Stimulated activated CD8-positive, alpha-beta memory T cell treated with anti-CD3 and anti-CD28 coated beads, Interleukin-4, amount 100 ng/mL, for 4 hours (primary cell): ENCODE data around the gene AGBL1.
"Not testable (repeated sequence)": the region's sequence is repeated elsewhere in the genome, so short reads cannot be mapped to it uniquely, and the experiment has no call there.

Experiments used
- DNase-seq, 2 donors: peaks; one replicate each; pipeline ENCODE4 v3.0.0-alpha.2; 2020; ENCODE audit warnings: low read depth in 2 of 2, low spot score in 1 of 2

AGBL1 gene

DNA sequence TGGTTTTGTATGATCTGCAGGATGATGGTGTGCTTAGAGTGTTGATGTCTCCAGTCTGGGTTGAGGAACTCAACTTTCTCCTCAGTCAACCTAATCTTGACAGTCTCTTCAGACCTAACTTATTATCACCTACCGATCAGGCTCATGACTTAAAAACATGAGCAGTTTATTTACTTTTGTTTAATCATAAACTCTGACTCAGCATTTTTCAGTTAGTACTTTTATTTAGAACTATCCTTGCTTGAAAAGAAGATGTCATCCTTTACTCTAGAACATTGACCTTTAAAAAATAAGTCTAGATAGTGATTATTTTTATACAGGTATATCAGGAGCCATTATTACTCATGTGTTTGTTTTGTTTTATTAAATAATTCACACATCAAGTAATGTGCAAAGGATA is 414.8 kb downstream of the AGBL1 start:
- no peak for DNase-seq

DNA sequence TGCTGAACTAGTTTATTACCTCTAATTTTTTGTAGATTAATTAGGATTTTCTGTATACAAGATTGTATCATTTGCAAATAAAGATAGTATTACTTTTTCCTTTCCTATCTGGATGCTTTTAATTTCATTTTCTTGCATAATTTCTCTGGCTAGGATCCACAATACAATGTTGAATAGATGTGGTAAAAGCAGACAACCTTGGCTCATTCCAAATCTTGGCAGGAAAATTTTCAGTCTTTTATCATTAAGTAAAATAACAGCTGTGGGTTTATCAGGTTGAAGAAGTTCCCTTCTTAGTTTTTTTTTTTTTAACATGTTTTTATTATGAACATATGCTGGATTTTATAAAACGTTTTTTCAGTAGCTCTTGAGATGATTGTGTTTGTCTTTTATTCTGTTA is 422.6 kb downstream of the AGBL1 start:
- DNase-seq = no peak

DNA sequence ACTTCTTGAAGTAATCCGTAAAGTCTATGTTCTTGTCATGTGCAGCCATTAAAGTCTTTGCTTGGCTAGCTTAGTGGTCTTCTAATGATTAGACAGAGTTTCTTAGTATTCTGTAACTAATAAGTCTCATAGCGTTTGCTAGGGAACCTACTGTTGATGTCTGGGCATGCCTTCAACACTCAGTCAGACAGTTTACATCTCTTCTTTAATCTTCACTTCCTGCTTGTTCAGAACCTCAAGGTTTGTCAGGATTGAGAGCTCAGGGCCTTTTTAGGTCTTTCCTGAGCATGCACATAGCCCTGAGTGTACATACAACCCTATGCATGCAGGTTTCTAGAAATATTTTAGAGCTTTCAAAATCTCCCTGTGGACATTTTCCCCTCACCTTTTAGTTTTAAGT is 426.3 kb downstream of the AGBL1 start:
- DNase-seq = no peak

DNA sequence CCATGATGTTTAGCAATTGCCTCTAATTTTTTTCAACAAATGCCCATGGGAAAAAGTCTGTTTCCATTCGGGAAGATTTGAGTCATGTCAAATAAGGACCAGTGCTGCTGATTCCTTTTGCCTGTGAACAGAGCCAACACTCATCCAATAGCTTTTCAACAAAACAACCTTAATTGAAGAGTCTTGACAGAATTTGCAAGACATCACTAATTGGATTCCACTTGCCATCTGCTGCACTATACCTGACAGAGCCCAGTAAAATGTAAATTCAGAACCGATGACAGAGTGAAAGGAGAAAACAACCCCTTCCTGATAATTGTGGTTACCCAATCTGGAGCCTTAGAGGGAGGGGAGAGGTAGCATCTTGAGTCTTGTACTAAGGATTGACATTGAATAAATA is 426.7 kb downstream of the AGBL1 start:
- DNase-seq = no peak

DNA sequence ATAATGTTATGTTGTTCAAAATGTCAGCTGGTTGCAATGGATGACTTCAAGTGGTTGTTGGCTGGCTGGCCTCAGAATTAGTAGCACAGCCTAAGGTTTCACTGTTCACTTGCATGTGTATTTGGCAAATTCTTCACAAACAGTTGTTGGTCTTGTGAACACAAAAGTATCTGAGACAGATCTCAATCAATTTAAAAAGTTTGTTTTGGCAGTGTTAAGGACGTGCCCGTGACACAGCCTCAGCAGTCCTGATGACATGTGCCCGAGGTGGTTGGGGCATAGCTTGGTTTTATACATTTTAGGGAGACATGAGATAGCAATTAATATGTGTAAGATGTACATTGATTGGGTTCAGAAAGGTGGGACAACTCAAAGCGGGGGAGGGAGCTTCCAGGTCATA is 436.0 kb downstream of the AGBL1 start:
- no peak for DNase-seq

DNA sequence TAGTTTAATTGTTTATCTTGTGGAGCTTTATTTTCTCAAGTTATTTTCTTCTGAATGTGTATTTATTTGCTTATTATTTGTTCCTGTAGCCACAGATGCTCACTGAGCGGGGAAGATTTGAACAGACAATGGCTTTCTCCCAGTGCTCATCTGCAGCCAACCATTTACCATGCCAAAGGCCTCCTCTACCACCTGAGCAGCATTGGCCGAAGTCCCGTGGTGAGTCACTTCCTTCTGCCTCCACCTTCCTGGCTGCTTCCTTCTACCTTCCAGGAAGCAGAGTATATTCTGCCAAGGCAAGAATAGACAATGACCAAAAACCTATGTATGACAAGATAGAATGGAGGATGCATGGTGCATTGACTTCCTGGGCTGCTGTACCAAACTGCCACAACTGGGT is 443.1 kb downstream of the AGBL1 start:
- DNase-seq = no peak

DNA sequence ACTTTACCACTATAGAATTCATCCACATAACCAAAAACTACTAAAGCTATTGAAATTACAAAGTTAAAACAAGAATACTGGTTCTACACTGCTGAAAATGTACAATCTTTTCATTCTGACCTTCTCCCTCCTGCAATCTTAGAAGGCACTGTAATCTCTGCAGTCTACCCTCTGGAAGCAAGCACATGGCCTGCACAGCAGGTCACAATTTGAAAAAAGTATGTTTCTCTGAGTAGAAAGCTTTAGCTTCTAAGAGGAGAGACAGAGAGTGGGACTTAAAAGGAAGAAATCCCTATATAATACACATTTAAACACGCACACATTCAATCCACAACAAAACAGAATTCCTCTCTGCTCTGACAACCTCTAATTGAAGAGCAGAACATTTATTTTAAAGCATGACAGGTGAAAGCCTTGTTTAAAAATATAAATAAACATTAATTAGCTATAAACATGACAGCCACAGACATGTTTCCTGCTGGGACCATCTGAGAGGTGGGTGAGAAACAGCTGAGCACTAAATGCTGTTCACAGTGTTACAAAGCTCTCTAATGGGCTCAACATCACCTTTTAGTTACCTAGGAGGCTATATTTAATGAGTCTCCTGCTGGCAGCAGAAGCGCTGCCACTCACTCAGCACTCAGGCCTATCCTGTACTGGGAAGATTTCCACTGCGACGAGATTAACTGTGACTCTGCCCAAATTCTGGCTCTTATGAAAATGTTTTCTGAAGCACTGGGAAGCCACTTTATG is 447.4 kb downstream of the AGBL1 start:
- no peak for DNase-seq

DNA sequence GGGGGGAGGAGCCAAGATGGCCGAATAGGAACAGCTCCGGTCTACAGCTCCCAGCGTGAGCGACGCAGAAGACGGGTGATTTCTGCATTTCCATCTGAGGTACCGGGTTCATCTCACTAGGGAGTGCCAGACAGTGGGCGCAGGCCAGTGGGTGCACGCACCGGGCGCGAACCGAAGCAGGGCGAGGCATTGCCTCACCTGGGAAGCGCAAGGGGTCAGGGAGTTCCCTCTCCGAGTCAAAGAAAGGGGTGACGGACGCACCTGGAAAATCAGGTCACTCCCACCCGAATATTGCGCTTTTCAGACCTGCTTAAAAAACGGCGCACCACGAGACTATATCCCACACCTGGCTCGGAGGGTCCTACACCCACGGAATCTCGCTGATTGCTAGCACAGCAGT is 448.4 kb downstream of the AGBL1 start:
- not testable (repeated sequence) for DNase-seq

DNA sequence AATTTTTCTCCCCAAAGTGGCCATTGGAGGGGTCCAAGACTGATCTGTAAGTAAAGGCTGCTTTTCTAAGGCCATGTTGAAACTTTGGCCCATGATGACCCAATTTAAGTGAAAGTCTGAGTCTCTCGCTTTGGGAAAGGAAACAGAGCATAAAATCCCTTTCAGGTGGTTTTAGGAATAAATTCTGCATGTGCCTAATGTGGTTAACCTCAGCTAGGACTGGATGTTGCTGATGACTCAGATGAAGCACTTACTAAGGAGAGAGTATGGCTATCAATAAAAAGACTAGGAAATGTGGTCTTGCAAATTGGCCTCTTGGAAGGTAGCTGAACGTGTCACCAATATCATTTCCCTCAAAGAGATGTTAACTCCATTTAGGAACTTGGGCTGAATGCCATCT is 458.5 kb downstream of the AGBL1 start:
- no peak for DNase-seq

DNA sequence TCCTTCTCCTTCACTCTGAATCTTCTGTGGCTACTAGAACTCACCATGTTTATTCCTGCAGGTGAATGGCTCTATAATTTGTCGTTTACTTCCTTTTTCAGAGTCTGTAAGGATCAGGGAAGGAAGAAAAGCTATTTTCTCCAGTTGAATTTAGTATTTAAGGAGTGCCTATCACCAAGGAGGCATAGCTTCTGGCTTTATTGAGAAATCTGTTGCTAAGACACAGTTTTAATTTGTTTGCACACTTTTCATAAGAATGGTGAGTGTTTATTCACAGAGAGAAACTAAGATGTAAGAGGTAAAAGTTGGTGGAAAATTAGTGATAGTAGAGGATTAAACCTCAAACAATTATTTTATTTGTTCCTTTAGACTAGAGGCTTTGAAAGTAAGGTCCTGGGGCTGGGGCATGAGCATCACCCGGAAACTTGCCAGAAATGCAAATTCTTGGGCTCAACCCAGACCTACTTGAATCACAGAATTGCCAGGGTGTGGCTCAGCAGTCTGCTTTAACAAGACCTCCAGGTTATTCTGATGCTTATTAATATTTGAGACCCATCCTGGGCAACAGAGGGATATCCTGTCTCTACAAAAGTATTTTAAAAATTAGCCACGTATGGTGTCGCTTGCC is 461.3 kb downstream of the AGBL1 start:
- no peak for DNase-seq

DNA sequence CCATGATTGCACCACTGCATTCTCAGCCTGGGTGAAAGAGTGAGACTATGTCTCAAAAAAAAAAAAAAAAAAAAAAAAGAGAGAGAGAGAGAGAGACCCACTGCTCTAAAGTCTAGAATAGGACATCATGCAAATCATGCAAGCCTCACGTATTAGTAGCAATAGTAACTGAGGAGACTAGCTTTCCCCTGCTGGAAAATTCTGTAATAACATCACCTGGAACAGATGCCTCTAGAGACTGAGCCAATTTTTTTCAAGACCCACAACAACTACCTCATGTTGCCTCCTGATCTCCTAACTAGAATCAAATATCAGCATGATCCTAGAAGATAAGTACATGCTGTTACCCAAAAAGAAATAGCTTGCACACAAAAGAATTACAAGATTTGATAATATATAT is 461.9 kb downstream of the AGBL1 start:
- DNase-seq = no peak

DNA sequence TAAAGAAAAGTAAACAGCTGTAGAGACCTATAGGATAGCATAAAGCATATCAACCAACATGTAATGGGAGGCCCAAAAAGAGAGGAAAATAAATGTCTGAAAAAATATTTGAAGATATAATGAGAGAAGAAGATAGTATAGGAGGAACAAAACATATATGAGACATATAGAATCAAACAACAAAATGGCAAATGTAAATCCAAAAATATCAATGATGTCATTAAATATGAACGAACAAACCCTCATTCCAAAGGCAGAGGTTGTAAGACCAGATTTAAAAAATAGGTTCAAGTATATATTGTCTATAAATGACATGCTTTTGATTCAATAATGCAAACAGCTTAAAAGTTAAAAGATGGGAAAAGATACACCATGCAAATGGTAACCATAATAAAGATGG is 470.4 kb downstream of the AGBL1 start:
- DNase-seq = no peak

DNA sequence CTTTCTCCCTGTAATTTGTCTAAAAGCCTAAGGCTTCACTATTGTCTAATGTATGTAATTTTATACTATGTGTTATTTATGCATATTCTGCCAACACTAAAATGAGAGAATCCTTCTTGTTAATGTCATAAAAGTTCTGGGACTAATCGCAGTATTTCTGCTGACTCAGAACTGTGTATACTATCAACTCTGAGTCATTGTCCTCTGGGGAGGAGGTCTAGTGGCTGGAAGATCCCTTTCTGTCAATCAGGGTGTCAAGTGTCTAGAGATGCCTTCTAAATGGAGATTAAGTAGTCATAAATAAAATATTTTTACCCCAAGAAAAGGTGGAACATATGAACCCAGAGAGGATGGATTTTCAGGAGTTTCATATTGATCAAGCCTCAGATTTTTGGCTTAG is 473.4 kb downstream of the AGBL1 start:
- DNase-seq = no peak

DNA sequence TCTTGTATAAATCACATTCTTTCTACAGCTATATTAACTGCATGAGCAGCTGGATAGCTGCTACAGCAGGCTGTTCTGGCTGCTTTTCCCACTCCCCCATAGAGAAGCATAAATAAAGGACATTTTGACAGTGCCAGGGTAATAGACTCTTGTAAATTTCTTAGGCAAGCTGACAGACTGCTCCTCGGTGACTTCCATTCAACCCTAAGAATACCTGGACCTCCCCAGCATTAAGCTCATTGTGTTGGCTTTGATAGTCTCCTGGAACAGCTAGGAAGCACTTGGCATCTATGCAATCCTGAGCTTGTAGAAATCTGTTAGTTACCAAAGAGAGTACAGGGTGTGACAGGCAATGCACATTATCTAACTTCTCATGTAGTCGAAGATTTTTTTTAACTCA is 475.4 kb downstream of the AGBL1 start:
- no peak for DNase-seq

DNA sequence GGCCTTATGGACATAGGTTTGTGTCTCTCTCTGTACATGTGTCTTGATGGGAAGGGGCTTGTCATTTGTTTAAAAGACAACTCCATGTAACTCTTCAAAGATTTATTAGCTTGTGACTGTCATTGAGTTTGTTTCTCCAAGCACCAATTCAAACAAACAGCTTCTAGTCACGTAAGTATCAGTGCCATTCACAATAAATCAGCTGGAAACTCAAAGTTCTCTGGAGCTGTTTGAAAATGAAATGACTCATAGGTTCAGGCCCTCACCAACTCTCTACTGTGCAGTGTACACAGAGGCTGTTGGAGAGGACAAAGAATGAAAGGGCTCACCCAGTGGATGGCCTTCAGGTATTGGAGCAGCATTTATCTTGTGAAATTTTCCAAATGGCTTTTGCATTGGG is 476.3 kb downstream of the AGBL1 start:
- DNase-seq = no peak

DNA sequence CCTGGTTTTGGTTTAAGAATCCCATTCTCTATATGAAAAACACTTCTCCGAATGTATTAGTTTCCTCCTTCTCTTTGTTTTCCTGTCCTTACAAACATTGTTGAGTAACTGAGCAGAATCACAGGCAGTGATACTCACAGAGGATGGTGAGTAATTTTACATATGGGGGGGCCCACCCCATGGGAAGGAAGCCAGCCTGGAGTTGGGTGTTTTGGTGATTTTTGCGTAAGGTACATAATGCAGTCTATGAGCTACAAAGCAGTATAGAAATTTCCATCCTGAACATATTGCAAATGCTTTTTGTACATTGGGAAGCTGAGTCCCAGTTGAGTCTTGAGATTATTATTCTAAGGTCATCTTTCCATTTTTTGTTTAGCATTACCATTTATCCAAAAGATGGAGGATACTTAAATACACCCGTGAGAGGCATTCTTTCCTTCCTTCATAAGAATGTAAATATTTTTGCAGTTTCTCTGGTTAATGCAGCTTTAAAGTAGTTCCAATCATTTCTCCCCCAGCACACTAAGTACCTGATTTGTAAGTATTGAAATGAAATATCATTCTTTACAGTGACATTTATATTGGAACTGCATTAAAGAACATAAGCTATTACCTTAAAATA is 476.8 kb downstream of the AGBL1 start:
- DNase-seq = no peak

DNA sequence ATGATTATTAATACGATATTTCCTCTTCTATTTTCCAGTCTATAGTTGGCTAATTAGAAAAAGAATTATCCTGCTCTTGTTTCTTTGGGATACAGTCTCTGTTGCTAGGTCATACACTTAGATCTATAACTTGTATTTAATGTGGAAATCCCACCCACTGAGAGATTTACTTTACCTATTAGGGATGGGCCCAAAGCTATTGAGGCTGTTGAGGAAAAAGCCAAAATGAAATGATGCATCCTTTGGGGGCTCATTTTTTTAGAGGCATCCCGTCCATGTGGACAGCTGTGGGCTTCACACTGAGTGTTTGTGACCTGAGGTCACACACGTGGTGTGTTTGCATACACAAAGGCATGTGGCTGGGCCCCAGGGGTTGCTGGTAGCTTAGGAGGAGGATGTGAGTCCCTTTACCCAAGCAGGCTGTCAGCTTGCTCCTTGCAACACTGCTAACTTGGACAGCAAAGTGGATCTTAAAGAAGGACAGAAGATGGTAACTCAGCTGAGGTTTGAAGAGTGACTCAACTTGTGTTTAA is 477.4 kb downstream of the AGBL1 start:
- DNase-seq = no peak

DNA sequence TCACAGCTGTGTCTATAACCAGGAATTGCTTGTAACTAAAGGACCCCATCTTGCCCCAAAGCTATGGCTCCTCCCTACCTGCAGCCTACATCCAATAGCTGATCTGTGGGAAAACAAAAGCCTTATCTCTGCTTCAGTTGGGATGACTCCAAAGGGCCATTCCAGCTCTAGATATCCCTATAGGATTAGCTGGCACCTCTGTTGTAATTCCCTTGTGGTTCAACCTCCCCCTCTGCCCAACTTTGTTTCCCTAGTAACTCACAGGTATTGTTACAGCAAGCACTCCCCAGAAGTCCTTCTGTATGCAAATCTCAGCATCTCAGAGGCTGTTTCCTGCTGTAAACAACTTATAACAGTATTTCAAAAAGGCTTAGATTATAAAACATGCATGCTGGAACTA is 478.6 kb downstream of the AGBL1 start:
- no peak for DNase-seq

DNA sequence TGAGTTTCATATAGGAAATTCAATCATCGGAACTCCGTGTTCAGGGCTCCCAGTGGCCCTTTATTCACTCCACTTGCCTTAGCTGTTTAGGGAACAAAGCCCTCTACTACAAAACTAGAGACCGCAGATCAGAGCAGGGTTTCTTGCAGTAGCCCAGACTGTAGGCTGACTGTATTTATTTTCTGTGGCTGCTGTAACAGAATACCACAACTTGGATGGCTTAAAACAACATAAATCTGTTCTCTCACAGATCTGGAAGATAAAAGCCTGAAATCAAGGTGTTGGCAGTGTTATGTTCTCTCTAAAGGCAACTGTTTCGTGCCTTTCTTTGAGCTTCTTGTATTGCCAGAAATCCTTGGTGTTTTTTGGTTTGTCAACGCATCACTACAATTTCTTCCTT is 479.0 kb downstream of the AGBL1 start:
- DNase-seq = no peak

DNA sequence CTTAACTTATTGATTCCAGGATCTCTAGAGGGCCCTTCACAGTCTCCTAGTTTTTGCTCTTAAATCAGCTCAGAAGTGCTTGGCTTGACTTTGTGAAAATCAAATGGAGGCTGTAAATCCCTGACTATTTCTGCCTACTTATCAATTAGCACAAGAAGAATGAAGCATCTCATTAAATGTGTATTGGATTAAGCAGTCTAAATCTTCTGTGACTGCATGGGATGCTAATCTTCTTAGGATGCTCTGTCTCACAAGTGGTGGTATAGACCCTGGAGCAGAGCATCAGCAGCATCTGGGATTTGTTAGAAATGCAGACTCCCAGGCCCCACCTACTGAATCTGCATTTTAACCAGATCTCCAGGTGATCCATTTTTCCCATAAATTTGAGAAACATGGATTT is 488.7 kb downstream of the AGBL1 start:
- no peak for DNase-seq

DNA sequence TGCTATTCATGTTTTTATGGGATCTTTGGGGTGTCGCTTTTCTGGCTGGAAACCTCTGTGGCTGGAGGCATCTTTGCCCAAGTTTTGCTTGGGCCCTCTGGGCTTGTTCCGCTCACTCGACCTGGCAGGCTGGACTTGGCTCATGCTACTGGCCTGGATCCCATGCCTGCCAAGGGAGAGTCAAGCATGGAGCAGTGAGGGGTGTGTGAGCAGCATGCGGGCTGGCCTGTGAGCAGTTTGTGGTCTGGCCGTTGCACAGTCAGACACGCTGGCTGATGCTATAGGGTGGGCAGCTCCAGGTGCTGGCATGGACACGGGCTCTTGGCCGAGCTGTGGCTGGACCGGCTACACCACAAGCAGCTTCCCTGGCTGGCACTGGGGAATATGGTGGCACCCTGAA is 491.1 kb downstream of the AGBL1 start:
- no peak for DNase-seq

DNA sequence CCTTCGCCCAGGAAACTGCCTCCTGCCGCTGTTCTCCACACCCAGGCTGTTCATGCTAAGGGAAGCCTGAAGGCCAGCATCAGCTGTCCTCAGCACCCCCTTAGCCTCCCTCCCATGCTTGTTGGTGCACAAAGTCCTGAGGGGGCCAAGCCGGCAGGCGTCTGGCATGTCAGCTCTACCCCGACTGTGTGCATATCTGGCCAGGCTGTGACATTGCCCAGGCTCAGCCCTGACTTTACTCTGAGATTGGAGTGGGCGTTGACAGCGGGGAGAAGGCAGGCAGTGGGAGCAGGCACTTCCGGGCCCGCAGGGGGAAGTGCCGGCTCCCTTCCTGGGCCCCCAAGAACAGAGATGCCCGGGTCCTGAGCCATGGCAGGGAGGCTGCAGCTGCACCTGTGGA is 492.2 kb downstream of the AGBL1 start:
- no peak for DNase-seq
